Activated CD4-positive, alpha-beta T cell treated with anti-CD3 and anti-CD28 coated beads, Interleukin-2, amount 10 ng/mL, durations not matched to agents 24 days and 14 days (primary cell): ENCODE results near the gene NME7. TPM values are rescaled to one million over a fixed set of nuclear protein-coding genes. Genes with fewer than 3 reads are reported as not detected.
A peak's percentile ranks its signal among the peaks of the same experiment; 100 is the strongest.
"Not testable (repeated sequence)": the region's sequence is repeated elsewhere in the genome, so short reads cannot be mapped to it uniquely, and the experiment has no call there.

Experiments used
- DNase-seq: peaks from one replicate; pipeline ENCODE4 v3.0.0; 2022
- H3K27ac Mint-ChIP-seq: one replicate; pipeline ENCODE4 v1.8.0; 2022; ENCODE audit warnings: mild to moderate bottlenecking, mixed read lengths
- H3K27me3 Mint-ChIP-seq: one replicate; pipeline ENCODE4 v1.8.0; 2022; ENCODE audit warnings: mixed read lengths
- H3K36me3 Mint-ChIP-seq: one replicate; pipeline ENCODE4 v1.8.0; 2022; ENCODE audit warnings: low read depth, mild to moderate bottlenecking, mixed read lengths
- H3K4me1 Mint-ChIP-seq: one replicate; pipeline ENCODE4 v1.8.0; 2021; ENCODE audit warnings: mixed read lengths
- H3K4me3 Mint-ChIP-seq: one replicate; pipeline ENCODE4 v1.8.0; 2022; ENCODE audit warnings: mild to moderate bottlenecking, moderate library complexity, mixed read lengths
- H3K9me3 Mint-ChIP-seq: one replicate; pipeline ENCODE4 v1.8.0; 2021; ENCODE audit warnings: mixed read lengths
- intact Hi-C: fragments of 100-400 bp; cut with micrococcal nuclease; formaldehyde crosslinking; loops from one replicate; pipeline ENCODE4 v1.15.1; 2023
- total RNA-seq: library from RNA; stranded (reverse); gene quantifications from 2 replicates; pipeline ENCODE4 v1.2.3, GENCODE V29; 2022

The NME7 gene
- total RNA-seq, 1 donor from 2014 or later: 10.6 TPM

- H3K27me3 Mint-ChIP-seq, H3K4me3 Mint-ChIP-seq, intact Hi-C loops: not testable (repeated sequence)
These were observed 188.2 kb downstream of the NME7 start for GRCh38 chr1:169179431-169179830.

GRCh38 chr1:169175461-169175860 is 192.1 kb downstream of the NME7 start:
- DNase-seq: no peak
- Mint-ChIP-seq H3K4me3 (no peak overlapping the region), H3K9me3 (peaks cover 4% of the 10 kb centered on the region), H3K27me3 (no peaks in the 10 kb centered on the region), H3K27ac (no peak overlapping the region), H3K4me1 (no peaks in the 10 kb centered on the region), H3K36me3 (no peaks in the 10 kb centered on the region)
- intact Hi-C loops: no loop called here

More at GRCh38 chr1:169179431-169179830, 188.2 kb downstream of the NME7 start:
- not testable (repeated sequence) for DNase-seq, H3K27ac Mint-ChIP-seq, H3K36me3 Mint-ChIP-seq, H3K9me3 Mint-ChIP-seq, H3K4me1 Mint-ChIP-seq

GRCh38 chr1:169163059-169163458 is 204.5 kb downstream of the NME7 start:
- no peak overlapping the region for H3K4me3 Mint-ChIP-seq
- no peak for DNase-seq
- H3K9me3 Mint-ChIP-seq: no peaks in the 10 kb centered on the region
- peaks cover 1% of the 10 kb centered on the region for H3K36me3 Mint-ChIP-seq
- H3K27me3 Mint-ChIP-seq: no peaks in the 10 kb centered on the region
- peak overlapping the region; percentile 19 for H3K27ac Mint-ChIP-seq
- H3K4me1 Mint-ChIP-seq: peaks cover 7% of the 10 kb centered on the region
- intact Hi-C loops: loop anchor here (2.0 to 10.0 kb wide), 2 partner anchors 24 to 162 kb away; no protein-coding TSS in a partner anchor

GRCh38 chr1:169161496-169162194 is 206.0 kb downstream of the NME7 start:
- Mint-ChIP-seq H3K27me3 (no peaks in the 10 kb centered on the region), H3K27ac (no peak overlapping the region), H3K9me3 (no peaks in the 10 kb centered on the region)

GRCh38 chr1:169160845-169161495 is 206.6 kb downstream of the NME7 start:
- H3K4me1 Mint-ChIP-seq: peaks cover 7% of the 10 kb centered on the region
- H3K27ac Mint-ChIP-seq: no peak overlapping the region
- intact Hi-C loops: loop anchor here (10.0 kb wide), 1 partner anchor 164 kb away; no protein-coding TSS in a partner anchor
- no peak for DNase-seq
- H3K9me3 Mint-ChIP-seq: no peaks in the 10 kb centered on the region
- H3K27me3 Mint-ChIP-seq: no peaks in the 10 kb centered on the region
- peaks cover 1% of the 10 kb centered on the region for H3K36me3 Mint-ChIP-seq
- H3K4me3 Mint-ChIP-seq: no peak overlapping the region

More at GRCh38 chr1:169161496-169162194, 206.0 kb downstream of the NME7 start:
- Mint-ChIP-seq H3K4me3 (no peak overlapping the region), H3K4me1 (peaks cover 7% of the 10 kb centered on the region), H3K36me3 (peaks cover 1% of the 10 kb centered on the region)
- intact Hi-C loops: loop anchor here (2.0 to 10.0 kb wide), 2 partner anchors 23 to 163 kb away; no protein-coding TSS in a partner anchor
- DNase-seq: no peak

GRCh38 chr1:169156580-169156979 is 211.0 kb downstream of the NME7 start:
- Mint-ChIP-seq H3K36me3 (no peaks in the 10 kb centered on the region), H3K4me1 (no peaks in the 10 kb centered on the region), H3K27ac (no peak overlapping the region), H3K9me3 (no peaks in the 10 kb centered on the region), H3K4me3 (no peak overlapping the region), H3K27me3 (no peaks in the 10 kb centered on the region)
- no peak for DNase-seq
- intact Hi-C loops: no loop called here

GRCh38 chr1:169155675-169156074 is 211.9 kb downstream of the NME7 start:
- no peaks in the 10 kb centered on the region for H3K4me1 Mint-ChIP-seq
- H3K9me3 Mint-ChIP-seq: no peaks in the 10 kb centered on the region

GRCh38 chr1:169151338-169151837 is 216.2 kb downstream of the NME7 start:
- no peaks in the 10 kb centered on the region for H3K36me3 Mint-ChIP-seq
- no peak overlapping the region for H3K4me3 Mint-ChIP-seq
- H3K4me1 Mint-ChIP-seq: no peaks in the 10 kb centered on the region
- H3K27ac Mint-ChIP-seq: no peak overlapping the region
- H3K9me3 Mint-ChIP-seq: no peaks in the 10 kb centered on the region
- intact Hi-C loops: no loop called here
- H3K27me3 Mint-ChIP-seq: no peaks in the 10 kb centered on the region
- DNase-seq: no peak

More at GRCh38 chr1:169155675-169156074, 211.9 kb downstream of the NME7 start:
- intact Hi-C loops: no loop called here
- Mint-ChIP-seq H3K36me3 (no peaks in the 10 kb centered on the region), H3K4me3 (no peak overlapping the region), H3K27ac (no peak overlapping the region), H3K27me3 (no peaks in the 10 kb centered on the region)
- no peak for DNase-seq

- Mint-ChIP-seq H3K27me3 (no peaks in the 10 kb centered on the region), H3K4me3 (no peak overlapping the region), H3K9me3 (no peaks in the 10 kb centered on the region), H3K36me3 (no peaks in the 10 kb centered on the region), H3K4me1 (no peaks in the 10 kb centered on the region), H3K27ac (no peak overlapping the region)
- no peak for DNase-seq
- intact Hi-C loops: no loop called here
These were observed 216.8 kb downstream of the NME7 start for GRCh38 chr1:169150641-169151337.

GRCh38 chr1:169149555-169150286 is 217.9 kb downstream of the NME7 start:
- Mint-ChIP-seq H3K36me3 (no peaks in the 10 kb centered on the region), H3K4me1 (no peaks in the 10 kb centered on the region), H3K9me3 (no peaks in the 10 kb centered on the region), H3K27me3 (no peaks in the 10 kb centered on the region), H3K4me3 (no peak overlapping the region), H3K27ac (no peak overlapping the region)
- intact Hi-C loops: no loop called here
- DNase-seq: no peak

GRCh38 chr1:169148472-169149252 is 218.9 kb downstream of the NME7 start:
- H3K27me3 Mint-ChIP-seq: no peaks in the 10 kb centered on the region
- no peaks in the 10 kb centered on the region for H3K36me3 Mint-ChIP-seq

GRCh38 chr1:169146576-169147214 is 220.9 kb downstream of the NME7 start:
- no peaks in the 10 kb centered on the region for H3K9me3 Mint-ChIP-seq
- H3K27me3 Mint-ChIP-seq: no peaks in the 10 kb centered on the region
- H3K27ac Mint-ChIP-seq: no peak overlapping the region
- intact Hi-C loops: no loop called here
- H3K4me3 Mint-ChIP-seq: no peak overlapping the region
- H3K4me1 Mint-ChIP-seq: no peaks in the 10 kb centered on the region
- DNase-seq: no peak
- no peaks in the 10 kb centered on the region for H3K36me3 Mint-ChIP-seq

More at GRCh38 chr1:169148472-169149252, 218.9 kb downstream of the NME7 start:
- DNase-seq: no peak
- no peaks in the 10 kb centered on the region for H3K9me3 Mint-ChIP-seq
- no peak overlapping the region for H3K27ac Mint-ChIP-seq
- intact Hi-C loops: no loop called here
- H3K4me3 Mint-ChIP-seq: no peak overlapping the region
- H3K4me1 Mint-ChIP-seq: no peaks in the 10 kb centered on the region
